Germinal center (tissue), 1 donor: Measurements from ENCODE around the gene STXBP3.

Experiments
- DNase-seq: peaks from one replicate; pipeline ENCODE4 v3.0.0; 2012; ENCODE audit warnings: mixed read lengths, low spot score

Gene STXBP3

DNA sequence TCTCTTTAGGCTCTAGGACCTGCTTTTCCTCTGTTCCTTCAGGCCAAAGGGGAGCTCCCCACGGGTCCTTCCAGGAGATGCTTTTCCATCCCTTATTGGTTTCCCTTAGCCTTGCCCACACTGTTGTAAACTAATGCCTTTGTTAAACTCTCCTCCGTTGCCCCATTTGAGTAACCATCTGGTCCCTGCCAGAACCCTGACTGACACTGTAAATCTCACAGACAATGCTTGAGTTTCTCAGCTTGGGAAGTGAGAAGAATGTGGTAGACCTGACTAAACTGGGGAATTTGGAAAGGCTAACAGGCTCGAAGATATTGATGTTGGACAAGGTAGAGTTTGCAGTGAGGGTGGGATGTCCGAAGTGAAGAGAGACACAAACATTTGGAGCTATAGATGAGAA lies 99.0 kb downstream of the STXBP3 start:
- no peak for DNase-seq

DNA sequence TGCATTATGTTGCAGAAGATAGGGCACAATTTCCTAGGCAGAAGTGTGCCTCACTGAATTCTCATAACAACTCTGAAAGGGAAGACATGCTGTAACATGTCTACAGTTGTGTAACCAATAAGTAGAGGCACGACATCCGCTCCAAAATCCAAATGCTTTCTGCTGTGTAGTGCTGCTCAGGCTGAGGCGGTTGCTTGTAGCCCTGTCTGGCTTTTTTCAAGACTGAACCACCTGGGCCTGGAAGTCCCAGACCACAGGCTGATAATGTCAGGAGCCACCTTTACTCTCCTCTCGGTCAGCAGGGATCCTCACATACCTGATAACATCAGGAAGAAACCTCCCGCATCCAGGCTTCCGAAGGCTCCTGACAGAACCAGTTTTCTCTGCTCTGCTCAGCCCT lies 99.5 kb downstream of the STXBP3 start:
- DNase-seq, result no peak

DNA sequence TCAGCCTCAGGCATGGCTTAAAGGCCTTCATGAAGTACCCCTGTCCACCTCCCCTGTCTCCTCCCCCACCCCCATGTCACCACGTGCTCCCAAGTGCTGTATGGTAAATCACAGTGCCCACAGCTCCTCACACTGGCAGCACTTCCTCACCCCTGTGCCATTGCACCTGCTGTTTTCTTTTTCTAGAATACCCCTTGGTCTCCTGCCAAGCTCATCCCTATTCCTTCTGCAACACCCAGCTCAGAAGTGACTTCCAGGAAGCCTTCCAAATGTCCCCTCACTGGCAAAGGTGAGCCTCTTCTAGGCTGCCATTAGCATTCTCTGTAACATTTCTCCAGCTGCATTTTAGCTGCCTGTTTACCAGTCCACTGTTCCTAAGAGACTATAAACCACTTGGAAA lies 101.0 kb downstream of the STXBP3 start:
- no peak for DNase-seq

DNA sequence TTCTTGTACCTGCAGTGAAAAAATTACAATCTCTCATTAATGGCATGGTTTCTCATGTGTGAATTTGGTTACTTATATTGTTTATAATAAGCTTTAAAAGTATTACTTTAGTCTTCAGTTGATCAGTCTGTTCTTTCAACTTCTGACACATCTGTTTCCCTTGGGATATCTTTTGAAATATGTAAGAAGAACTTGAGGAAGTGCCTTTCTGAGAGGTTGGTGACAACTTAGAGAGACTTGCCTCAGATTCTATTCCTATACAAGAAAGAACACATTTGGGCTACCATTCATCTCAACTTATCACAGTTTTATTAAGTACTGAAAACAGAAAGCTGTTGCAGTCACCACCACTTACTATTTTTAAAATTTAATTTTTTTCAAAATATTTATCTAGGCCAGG lies 102.3 kb downstream of the STXBP3 start:
- no peak for DNase-seq

DNA sequence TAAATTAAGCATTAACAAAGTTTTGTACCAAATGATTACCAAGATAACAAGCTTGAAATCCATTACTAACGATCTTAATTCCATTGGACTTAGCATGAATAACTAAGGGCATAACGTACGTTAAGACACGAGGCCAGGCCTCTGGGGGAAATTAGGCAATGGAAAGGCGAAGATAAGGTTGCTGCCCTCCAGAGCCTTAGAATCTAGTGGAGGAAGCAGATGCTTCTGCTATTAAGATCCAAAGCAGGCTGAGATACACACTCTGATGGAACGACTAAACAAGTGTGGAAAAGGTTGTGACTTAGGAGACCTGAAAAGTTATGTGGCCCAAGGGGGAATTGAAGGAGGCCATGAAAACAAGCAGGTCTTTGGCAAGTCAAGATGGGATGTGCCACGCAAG lies 104.5 kb downstream of the STXBP3 start:
- no peak for DNase-seq

DNA sequence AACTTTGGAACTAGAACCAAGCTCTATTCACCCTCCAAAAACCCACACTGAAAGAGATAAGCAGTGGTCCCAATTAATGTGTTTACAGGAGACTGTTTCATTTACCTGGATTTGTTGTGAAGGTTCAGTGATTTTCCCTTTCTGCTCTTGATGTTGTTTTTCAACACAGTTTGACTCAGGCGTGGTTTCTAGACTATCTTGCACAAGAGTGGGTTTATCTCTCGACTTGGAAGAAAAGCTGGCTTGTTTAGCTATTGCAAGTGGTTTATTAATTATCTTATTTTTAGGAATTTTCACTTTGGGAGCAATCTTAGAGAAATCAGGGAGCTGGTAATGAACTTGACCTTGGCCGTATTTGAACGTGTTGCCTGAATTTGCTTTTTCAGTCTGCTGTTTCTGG lies 105.1 kb downstream of the STXBP3 start:
- no peak for DNase-seq

DNA sequence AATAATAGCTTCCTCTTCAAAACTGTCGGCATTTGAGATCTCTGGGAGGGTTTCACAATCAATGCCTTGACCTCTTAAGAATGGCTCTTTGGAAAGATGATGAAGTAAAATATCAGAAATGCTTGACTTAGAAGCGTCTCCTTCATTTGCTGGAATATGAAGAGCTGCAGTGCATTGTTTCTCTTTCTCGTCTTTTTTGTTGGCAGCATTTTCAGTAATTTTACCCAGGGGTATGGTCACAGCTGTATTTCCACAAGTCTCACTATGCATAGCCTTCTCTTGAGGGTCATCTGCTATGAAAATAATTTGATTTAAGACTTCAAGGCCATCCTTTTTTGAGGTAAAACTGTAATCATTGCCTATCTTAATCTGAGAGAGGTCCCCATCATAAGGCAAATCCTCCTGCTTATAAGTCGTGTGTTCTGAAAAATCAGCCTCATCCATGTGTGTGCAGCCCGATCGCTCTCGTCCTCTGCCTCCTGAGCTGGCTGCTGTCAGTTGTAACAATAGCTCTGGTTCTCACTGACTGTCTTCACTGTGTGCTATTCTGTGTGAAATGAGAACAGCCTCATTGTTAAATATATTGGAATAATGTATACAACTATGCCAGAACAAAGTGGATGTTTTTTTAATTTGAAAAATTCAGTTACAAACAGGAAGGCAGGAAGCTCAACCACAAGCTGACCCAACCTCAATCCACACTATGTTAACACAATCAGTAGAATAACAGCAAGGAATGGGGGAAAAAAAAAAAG lies 105.9 kb downstream of the STXBP3 start:
- no peak for DNase-seq

DNA sequence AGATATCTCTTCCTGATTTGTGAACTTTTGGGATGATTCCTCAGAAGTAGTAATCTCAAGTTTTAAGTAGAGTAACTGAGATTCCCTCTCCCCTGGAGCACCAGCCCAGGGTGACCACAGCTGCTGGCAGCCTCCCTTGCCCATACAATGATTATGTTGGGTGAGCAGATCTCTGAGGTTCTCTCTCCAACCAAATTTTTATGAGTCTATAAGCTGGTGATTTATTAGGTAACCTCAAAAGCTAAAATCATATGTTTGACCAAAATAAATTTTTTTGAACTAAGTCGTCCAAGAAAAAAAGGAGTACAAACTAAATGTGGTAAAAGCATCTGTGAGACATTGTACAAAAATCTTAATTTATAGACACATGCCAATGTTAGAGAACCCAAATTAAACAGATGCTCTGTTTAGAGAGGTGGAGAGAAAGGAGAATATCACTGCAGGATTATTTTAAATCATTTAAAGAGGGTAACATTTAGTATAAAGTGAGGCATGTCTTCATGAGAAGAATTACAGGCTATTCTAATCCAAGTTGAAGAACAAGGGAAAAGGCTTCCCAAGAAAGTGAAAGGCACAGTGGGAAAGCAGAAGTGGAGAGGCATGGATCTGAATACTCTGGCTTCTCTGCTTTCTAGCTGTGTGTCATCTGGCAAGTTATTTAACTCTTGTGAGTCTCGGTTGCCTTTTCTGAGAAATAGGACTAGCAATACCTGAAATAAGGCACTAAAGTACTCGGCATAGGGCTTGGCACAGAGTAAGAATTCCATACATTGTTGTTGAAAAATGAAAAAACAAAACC lies 107.9 kb downstream of the STXBP3 start:
- DNase-seq, result no peak

DNA sequence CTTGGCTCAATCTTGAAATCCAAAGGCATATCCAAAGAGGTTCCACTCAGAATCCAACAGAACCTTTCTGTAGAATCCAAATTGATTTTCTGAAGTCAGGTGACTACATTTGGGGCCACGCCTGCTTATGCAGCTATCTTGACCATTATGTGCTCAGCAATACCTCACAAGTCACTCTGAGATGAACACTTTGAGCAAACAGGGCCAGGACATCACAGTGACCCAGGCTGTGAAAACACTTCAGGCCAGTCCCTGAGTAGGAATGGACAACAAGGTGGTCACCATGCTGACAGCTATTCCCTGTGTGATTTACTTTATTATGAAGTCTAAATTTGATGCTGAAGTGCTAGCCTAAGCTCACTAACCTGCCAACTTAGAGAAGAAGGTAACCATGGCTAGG lies 110.5 kb downstream of the STXBP3 start, which contains the start of gene AKNAD1:
AKNAD1 (minus strand) TSS at position 101 of the 400 bp plus-strand sequence. CDS start 4,430 bp downstream, outside the sequence.
- no peak for DNase-seq

DNA sequence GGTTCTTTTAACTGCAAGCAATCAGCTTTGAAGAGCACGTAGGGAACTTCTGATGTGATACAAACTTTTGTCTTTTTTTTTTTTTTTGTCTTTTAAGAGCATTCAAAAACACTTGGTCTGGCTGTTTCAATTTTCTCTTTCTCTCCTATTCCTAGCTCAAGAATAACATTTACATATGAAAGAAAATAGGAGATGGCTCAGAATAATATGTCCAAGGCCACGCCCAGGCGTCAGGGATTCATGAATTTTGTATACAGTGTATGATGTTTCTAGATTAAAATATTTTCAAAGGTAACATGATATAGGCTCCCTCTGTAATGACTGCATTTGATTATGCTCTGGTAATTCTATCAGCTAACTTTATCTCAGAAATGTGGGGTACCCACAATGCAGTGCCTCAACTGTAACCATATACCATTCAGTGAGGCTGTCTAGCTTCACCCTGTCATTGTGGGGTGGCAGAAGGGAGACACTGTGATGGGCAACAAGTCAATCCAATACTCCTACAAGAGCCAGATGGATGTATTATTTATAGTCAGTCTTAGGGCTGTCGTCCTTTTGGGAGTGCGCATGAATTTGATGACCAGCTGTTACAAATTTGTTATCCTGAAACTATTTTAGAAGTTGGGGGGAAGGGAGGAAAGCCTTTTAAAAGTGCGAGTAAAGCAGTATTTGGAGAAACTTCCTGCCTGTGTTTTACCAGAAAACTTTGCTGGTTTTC lies 111.9 kb downstream of the STXBP3 start:
- no peak for DNase-seq
